Natural killer cell treated with Interleukin-12 subunit alpha and Interleukin-12 subunit beta and Interleukin-15 and Interleukin-18, amount 100 ng/mL, for 72 hours (primary cell): ENCODE results near the gene S100A9. TPM values are rescaled to one million over a fixed set of nuclear protein-coding genes. Genes with fewer than 3 reads are reported as not detected.

Experiments used
- ATAC-seq, 2 donors: fragments of 150-1000 bp; cut with Tn5 transposase in 1 of 2; sonication (Bioruptor Pico), chemical (Tn5 transposase) in 1 of 2; 2 replicates each; pipeline ENCODE4 v1.10.0; 2021
- DNase-seq: peaks from one replicate; pipeline ENCODE4 v3.0.0; 2022; ENCODE audit warnings: low spot score
- H3K27ac Mint-ChIP-seq, 2 donors: 1 replicate in 1 of 2; 2 replicates in 1 of 2; pipeline ENCODE4 v1.8.0; 2022; ENCODE audit warnings: mixed read lengths in 2 of 2, mild to moderate bottlenecking in 1 of 2, moderate library complexity in 1 of 2
- H3K27me3 Mint-ChIP-seq, 2 donors: 1 replicate in 1 of 2; 2 replicates in 1 of 2; pipeline ENCODE4 v1.8.0; 2022; ENCODE audit warnings: mixed read lengths in 2 of 2
- H3K36me3 Mint-ChIP-seq: one replicate; pipeline ENCODE4 v1.8.0; 2022; ENCODE audit warnings: mixed read lengths
- H3K4me1 Mint-ChIP-seq, 2 donors: 1 replicate in 1 of 2; 2 replicates in 1 of 2; pipeline ENCODE4 v1.8.0; 2022; ENCODE audit warnings: low read depth in 2 of 2, mixed read lengths in 2 of 2, mild to moderate bottlenecking in 1 of 2
- H3K4me3 Mint-ChIP-seq: one replicate; pipeline ENCODE4 v1.8.0; 2022; ENCODE audit warnings: mixed read lengths
- H3K9me3 Mint-ChIP-seq: 2 replicates; pipeline ENCODE4 v1.8.0; 2022; ENCODE audit warnings: mixed read lengths
- total RNA-seq, 2 donors: library from RNA; stranded (reverse); gene quantifications; one replicate each; pipeline ENCODE4 v1.2.3, GENCODE V29; 2022

S100A9 gene
- total RNA-seq, 2 donors from 2014 or later = 4.8 to 13.7 TPM

GRCh38 chr1:153392822-153393221, 35.2 kb downstream of the S100A9 start:
- Mint-ChIP-seq H3K4me3 (no peak overlapping the region), H3K9me3 (no peaks in the 10 kb centered on the region), H3K4me1 (no peaks in the 10 kb centered on the region), H3K36me3 (no peaks in the 10 kb centered on the region), H3K27ac (no peak overlapping the region), H3K27me3 (peaks cover 17 to 32% of the 10 kb centered on the region in 2 donors)
- DNase-seq (no peak), ATAC-seq (no peak)

GRCh38 chr1:153393926-153394325, 36.3 kb downstream of the S100A9 start:
- no peaks in the 10 kb centered on the region for H3K4me1 Mint-ChIP-seq
- ATAC-seq (no peak), DNase-seq (no peak)
- no peak overlapping the region for H3K4me3 Mint-ChIP-seq
- H3K27ac Mint-ChIP-seq = no peak overlapping the region
- no peaks in the 10 kb centered on the region for H3K9me3 Mint-ChIP-seq
- no peaks in the 10 kb centered on the region for H3K36me3 Mint-ChIP-seq
- peaks cover 17 to 31% of the 10 kb centered on the region in 2 donors for H3K27me3 Mint-ChIP-seq

DNA sequence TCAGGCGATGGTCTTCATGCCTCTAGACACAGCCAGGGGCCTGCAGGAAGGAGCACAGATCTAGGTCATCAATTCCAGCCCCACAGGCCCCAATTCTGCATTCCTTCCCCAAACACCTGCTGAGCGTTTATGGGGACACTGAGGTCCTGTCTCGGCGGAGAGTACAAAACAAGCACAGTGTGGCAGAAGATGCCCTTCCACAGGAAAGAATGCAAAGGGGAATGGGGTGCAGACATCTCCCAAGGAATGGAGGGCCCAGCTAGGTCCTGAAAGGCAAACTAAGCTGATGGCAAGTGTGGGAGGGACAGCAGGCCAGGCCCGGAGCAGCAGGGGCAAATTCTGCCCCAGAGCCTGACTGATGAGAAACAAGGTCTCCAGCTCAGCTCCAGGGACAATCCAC, 36.7 kb downstream of the S100A9 start:
- no peak for DNase-seq
- Mint-ChIP-seq H3K27ac (no peak overlapping the region), H3K27me3 (peaks cover 18 to 31% of the 10 kb centered on the region in 2 donors), H3K4me1 (no peaks in the 10 kb centered on the region), H3K9me3 (no peaks in the 10 kb centered on the region), H3K36me3 (no peaks in the 10 kb centered on the region), H3K4me3 (no peak overlapping the region)
- ATAC-seq = no peak

DNA sequence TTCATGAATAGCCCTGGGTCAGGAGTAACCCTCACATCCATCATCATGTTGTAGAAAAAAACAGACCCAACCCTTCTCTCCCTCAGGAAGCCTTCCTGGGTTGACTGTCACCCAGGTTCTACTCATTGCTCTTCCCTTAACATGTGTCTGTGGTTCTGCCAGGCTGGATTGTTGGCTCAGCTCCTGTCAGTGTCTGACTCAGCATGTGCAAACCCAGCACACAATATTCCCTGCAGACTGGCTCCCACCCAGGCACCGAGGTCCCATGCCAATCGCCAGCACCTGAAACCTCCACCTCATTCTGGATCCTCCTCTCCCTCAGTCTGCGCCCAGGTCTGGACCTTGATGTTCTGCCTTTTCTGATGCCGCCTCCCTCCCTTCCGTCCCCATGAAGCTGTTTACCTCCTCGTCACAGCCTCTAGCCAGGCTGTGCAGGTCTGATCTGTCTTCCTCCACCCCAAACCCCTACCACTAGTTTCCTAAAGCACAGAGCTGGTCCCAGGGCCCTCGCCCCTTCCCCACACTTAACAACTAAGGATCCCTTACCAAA, 37.6 kb downstream of the S100A9 start:
- ATAC-seq = peak in 1 of 2 donors; percentile 28
- Mint-ChIP-seq H3K27ac (no peak overlapping the region), H3K4me3 (no peak overlapping the region), H3K36me3 (no peaks in the 10 kb centered on the region), H3K27me3 (peaks cover 15 to 34% of the 10 kb centered on the region in 2 donors), H3K9me3 (no peaks in the 10 kb centered on the region), H3K4me1 (no peaks in the 10 kb centered on the region)
- no peak for DNase-seq

GRCh38 chr1:153395776-153396175, 38.1 kb downstream of the S100A9 start:
- H3K36me3 Mint-ChIP-seq = no peaks in the 10 kb centered on the region
- ATAC-seq (no peak), DNase-seq (no peak)
- no peaks in the 10 kb centered on the region for H3K9me3 Mint-ChIP-seq
- no peaks in the 10 kb centered on the region for H3K4me1 Mint-ChIP-seq
- no peak overlapping the region for H3K4me3 Mint-ChIP-seq
- H3K27ac Mint-ChIP-seq = no peak overlapping the region
- H3K27me3 Mint-ChIP-seq = peaks cover 14 to 35% of the 10 kb centered on the region in 2 donors

DNA sequence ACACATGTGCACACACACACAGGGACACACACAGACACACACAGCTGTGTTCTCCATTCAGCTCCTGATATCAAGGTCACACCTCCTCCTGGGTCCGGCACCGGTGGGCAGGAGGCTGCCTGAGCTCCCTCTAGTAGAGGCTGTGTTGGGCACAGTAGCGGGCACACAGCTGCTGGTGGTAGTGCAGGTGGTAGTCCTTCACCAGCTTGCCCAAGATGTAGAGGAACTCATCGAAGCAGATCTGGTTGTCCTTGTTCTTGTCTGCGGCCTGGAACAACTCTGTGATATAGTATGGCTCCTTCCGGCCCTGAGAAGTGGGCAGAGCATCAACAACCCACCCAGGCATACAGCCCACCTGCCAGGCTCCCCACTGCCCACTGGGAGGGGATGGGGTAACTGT, 38.8 kb downstream of the S100A9 start:
- Mint-ChIP-seq H3K4me3 (no peak overlapping the region), H3K36me3 (no peaks in the 10 kb centered on the region), H3K9me3 (no peaks in the 10 kb centered on the region), H3K27ac (no peak overlapping the region), H3K27me3 (peaks cover 12 to 35% of the 10 kb centered on the region in 2 donors), H3K4me1 (no peaks in the 10 kb centered on the region)
- no peak for DNase-seq
- no peak for ATAC-seq

DNA sequence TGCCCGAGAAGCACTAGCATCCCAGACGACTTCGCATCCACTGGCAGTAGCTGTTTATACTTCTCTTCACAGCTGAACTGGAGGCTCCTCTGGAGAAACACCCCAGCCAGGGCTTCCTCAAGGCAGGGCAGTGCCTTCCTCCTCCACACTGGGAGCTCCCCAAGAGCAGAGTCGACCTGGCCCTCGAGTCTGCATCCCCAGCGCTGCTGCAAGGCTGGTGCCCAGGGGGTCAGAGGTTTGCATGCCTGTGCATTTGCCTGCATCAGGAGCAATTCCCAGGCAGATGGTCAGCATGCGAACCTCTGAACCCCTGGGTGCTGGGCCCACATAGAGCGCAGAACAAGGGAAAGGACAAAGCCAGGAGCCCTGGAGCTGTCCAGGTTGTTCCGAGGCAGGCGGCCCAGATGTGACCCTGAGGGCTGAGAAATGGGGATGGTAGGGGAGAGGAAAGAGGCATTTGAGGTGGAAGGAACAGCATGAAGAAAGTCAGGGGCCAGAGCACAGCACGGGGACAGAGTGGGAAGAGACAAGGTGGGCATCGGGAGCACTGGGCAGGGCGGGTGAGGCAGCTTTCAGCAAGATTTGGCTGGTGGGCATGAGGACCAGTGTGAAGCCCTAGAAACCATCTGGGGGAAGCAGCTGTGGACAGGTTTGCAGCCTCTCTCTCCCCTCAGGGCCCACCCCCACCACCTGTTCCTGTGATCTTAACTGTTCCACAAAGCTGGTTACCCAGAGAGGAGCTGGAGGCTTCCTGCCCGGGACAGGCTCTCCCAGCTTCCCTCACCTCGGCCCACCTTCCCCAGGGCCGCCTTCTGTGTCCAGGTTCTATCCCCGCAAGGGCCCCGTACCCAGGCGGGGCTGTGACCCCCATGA, 39.6 kb downstream of the S100A9 start:
- DNase-seq (no peak), ATAC-seq (no peak)
- Mint-ChIP-seq H3K27ac (no peak overlapping the region), H3K36me3 (no peaks in the 10 kb centered on the region), H3K4me3 (no peak overlapping the region), H3K27me3 (peaks cover 15 to 43% of the 10 kb centered on the region in 2 donors), H3K4me1 (no peaks in the 10 kb centered on the region), H3K9me3 (no peaks in the 10 kb centered on the region)

DNA sequence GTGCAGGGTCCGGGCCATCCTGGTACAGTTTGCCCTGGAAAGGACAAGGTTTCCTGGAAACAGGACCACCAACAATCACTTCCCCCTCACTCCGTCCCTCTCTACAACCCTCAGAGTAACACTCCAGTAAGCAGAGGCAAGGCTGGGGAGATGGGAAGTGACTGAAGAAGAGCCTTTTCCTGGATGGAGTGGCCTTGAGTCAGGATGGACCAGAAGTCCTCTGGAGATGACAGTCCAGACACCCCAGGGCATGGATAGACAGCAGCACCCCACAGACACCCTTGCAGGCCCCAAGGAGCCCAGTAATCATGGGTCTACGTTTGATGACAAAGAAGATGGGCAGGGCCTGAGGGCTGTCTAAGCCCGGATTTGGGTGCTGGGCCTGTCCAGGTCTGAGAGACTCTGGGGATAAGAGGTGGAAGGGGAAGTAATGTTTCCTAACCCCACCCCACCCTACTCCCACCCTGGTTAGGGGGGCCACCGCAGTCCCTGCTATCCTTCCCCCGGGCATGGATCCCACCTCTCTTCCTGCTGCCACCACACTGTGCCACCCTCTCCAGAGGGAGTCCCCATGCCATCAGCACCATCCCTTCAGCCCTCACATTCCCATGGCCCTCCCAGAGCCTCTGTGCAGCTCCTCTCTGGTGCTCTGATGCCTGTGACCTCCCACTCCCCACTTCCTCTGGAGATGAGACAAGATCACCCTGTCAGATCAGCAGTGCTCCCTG, 40.4 kb downstream of the S100A9 start:
- no peak overlapping the region for H3K27ac Mint-ChIP-seq

GRCh38 chr1:153399401-153400055, 41.9 kb downstream of the S100A9 start:
- Mint-ChIP-seq H3K27ac (no peak overlapping the region), H3K9me3 (no peaks in the 10 kb centered on the region), H3K4me3 (no peak overlapping the region), H3K27me3 (peaks cover 14 to 39% of the 10 kb centered on the region in 2 donors), H3K36me3 (no peaks in the 10 kb centered on the region), H3K4me1 (peaks cover 0 to under 1% of the 10 kb centered on the region in 2 donors)
- ATAC-seq (no peak), DNase-seq (no peak)

More for the DNA sequence above, 40.4 kb downstream of the S100A9 start:
- DNase-seq (no peak), ATAC-seq (no peak)
- H3K4me1 Mint-ChIP-seq = no peaks in the 10 kb centered on the region
- H3K9me3 Mint-ChIP-seq = no peaks in the 10 kb centered on the region
- H3K4me3 Mint-ChIP-seq = no peak overlapping the region
- peaks cover 13 to 42% of the 10 kb centered on the region in 2 donors for H3K27me3 Mint-ChIP-seq
- no peaks in the 10 kb centered on the region for H3K36me3 Mint-ChIP-seq

GRCh38 chr1:153400244-153400643, 42.6 kb downstream of the S100A9 start:
- ATAC-seq (no peak), DNase-seq (no peak)
- Mint-ChIP-seq H3K27ac (no peak overlapping the region), H3K4me1 (peaks cover 0 to 4% of the 10 kb centered on the region in 2 donors), H3K4me3 (no peak overlapping the region), H3K9me3 (no peaks in the 10 kb centered on the region), H3K36me3 (no peaks in the 10 kb centered on the region), H3K27me3 (peaks cover 14 to 39% of the 10 kb centered on the region in 2 donors)

DNA sequence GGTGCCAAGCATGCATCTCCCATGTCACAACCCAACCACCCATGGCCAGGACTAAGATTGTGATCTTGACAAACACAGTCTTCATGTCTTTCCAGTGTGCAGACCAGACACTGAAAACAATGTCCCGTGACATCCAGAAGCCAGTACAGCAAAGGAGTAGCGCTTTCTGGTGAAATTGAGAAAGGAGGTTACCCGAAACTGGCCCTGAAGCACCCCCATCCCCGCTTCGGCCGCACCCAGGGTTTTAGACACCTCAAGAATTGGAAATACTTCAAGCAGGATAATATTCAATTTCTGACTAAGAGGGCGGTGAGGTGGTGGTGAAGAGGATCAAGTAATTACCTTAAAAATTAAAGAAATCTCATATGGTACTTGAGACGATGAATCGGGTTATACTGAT, 43.8 kb downstream of the S100A9 start:
- H3K27ac Mint-ChIP-seq = no peak overlapping the region
- no peak overlapping the region for H3K4me3 Mint-ChIP-seq
- H3K9me3 Mint-ChIP-seq = no peaks in the 10 kb centered on the region
- ATAC-seq = no peak
- no peak for DNase-seq
- no peaks in the 10 kb centered on the region for H3K36me3 Mint-ChIP-seq
- H3K27me3 Mint-ChIP-seq = peaks cover 14 to 36% of the 10 kb centered on the region in 2 donors
- H3K4me1 Mint-ChIP-seq = peaks cover 0 to 4% of the 10 kb centered on the region in 2 donors

DNA sequence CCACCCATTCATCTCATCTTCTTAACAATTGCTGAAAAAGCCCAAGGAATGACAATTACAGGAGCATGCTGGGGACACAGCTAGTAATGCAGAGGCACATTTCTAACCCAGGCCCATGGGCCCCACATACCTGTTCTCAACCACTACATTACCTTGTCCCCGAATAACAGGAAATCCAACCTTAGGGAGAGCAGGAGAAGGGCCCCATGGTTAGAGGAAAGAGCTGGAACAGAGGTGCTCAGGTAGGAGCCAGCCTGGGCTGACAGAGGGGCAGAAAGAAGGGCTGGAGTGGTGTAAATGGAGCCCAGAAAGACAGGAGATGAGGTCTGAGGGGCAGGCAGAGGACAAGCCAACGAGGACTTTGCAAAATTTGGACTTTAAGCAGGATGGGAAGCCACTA, 44.6 kb downstream of the S100A9 start:
- Mint-ChIP-seq H3K27me3 (peaks cover 16 to 38% of the 10 kb centered on the region in 2 donors), H3K4me3 (no peak overlapping the region), H3K9me3 (no peaks in the 10 kb centered on the region), H3K4me1 (peaks cover 0 to 4% of the 10 kb centered on the region in 2 donors), H3K36me3 (no peaks in the 10 kb centered on the region), H3K27ac (no peak overlapping the region)
- DNase-seq (no peak), ATAC-seq (no peak)

- Mint-ChIP-seq H3K9me3 (no peaks in the 10 kb centered on the region), H3K27me3 (peaks cover 21 to 46% of the 10 kb centered on the region in 2 donors), H3K4me3 (no peak overlapping the region), H3K36me3 (no peaks in the 10 kb centered on the region), H3K4me1 (peaks cover 0 to 4% of the 10 kb centered on the region in 2 donors), H3K27ac (no peak overlapping the region)
- ATAC-seq (no peak), DNase-seq (no peak)
These were observed 45.9 kb downstream of the S100A9 start for GRCh38 chr1:153403421-153404085.
